IMR-90 (cell line): ENCODE results near the gene SLC34A3. TPM values are rescaled to one million over a fixed set of nuclear protein-coding genes. Genes with fewer than 3 reads are reported as not detected.

Experiments
- ATAC-seq: fragments of 200-7000 bp; cut with Tn5 transposase; 2 replicates; pipeline ENCODE4 v1.9.1; 2020; ENCODE audit warnings: low read depth, mild to moderate bottlenecking, moderate library complexity
- BruUV-seq: library from RNA; stranded (reverse); fragments of 400-500 nt; replicated peaks from 2 replicates; lab custom pipeline; 2021; lab: Mats Ljungman, UMichigan
- CTCF ChIA-PET: fragments of 300-600 bp; formaldehyde crosslinking; extraction: SDS; loops from one replicate; lab custom pipeline; 2021; ENCODE audit warnings: antibody characterized with exemption; lab: Yijun Ruan, JAX
- POLR2A ChIA-PET: fragments of 300-600 bp; sonication (Branson Sonifier 250); formaldehyde crosslinking; loops from one replicate; lab custom pipeline; 2022; ENCODE audit warnings: antibody characterized with exemption; ENCODE audit not compliant: unreplicated experiment; lab: Charles Lee
- DNase-seq: peaks from one replicate; pipeline ENCODE4 v3.0.0; 2013
- H2AFZ ChIP-seq: replicated peaks from 2 replicates; pipeline ENCODE3; 2013; ENCODE audit warnings: low read length, mild to moderate bottlenecking; ENCODE audit not compliant: poor library complexity
- H2AK5ac ChIP-seq: 2 replicates; pipeline ENCODE4 v1.6.1; 2013; ENCODE audit warnings: low read depth, low read length, inconsistent platforms
- H2AK9ac ChIP-seq: replicated peaks from 2 replicates; pipeline ENCODE3; 2013; ENCODE audit warnings: mild to moderate bottlenecking, low read depth, low read length, moderate library complexity; ENCODE audit not compliant: poor library complexity
- H2BK120ac ChIP-seq: 2 replicates; pipeline ENCODE4 v1.6.1; 2013; ENCODE audit warnings: low read depth, low read length, inconsistent platforms
- H2BK15ac ChIP-seq: 3 replicates; pipeline ENCODE4 v1.6.1; 2013; ENCODE audit warnings: low read depth, low read length, inconsistent platforms
- H2BK20ac ChIP-seq: 2 replicates; pipeline ENCODE4 v1.6.1; 2013; ENCODE audit warnings: low read depth, mild to moderate bottlenecking, inconsistent platforms, low read length, moderate library complexity
- H2BK5ac ChIP-seq: 2 replicates; pipeline ENCODE4 v1.6.1; 2013; ENCODE audit warnings: mild to moderate bottlenecking, low read depth, low read length, inconsistent platforms; ENCODE audit not compliant: poor library complexity, severe bottlenecking
- H3K14ac ChIP-seq: replicated peaks from 2 replicates; pipeline ENCODE4 v1.6.1; 2013; ENCODE audit warnings: low read depth, low read length, inconsistent platforms
- H3K18ac ChIP-seq: 2 replicates; pipeline ENCODE4 v1.6.1; 2013; ENCODE audit warnings: low read depth, low read length, control low read depth
- H3K23ac ChIP-seq: 2 replicates; pipeline ENCODE4 v1.6.1; 2013; ENCODE audit warnings: low read depth, low read length, inconsistent platforms
- H3K27ac ChIP-seq: 2 replicates; pipeline ENCODE4 v1.5.1; 2013; ENCODE audit warnings: mild to moderate bottlenecking, control low read depth, low read length; ENCODE audit not compliant: insufficient read depth
- H3K27me3 ChIP-seq: 2 replicates; pipeline ENCODE4 v1.6.1; 2013; ENCODE audit warnings: low read length; ENCODE audit not compliant: control insufficient read depth, insufficient read depth
- H3K36me3 ChIP-seq: 2 replicates; pipeline ENCODE4 v1.6.1; 2013; ENCODE audit warnings: low read length, mixed read lengths; ENCODE audit not compliant: control insufficient read depth, insufficient read depth
- H3K4ac ChIP-seq: 2 replicates; pipeline ENCODE4 v1.6.1; 2013; ENCODE audit warnings: low read depth, low read length, inconsistent platforms
- H3K4me1 ChIP-seq: 2 replicates; pipeline ENCODE4 v1.6.1; 2013; ENCODE audit warnings: low read length, mixed read lengths; ENCODE audit not compliant: control insufficient read depth, insufficient read depth
- H3K4me2 ChIP-seq: 2 replicates; pipeline ENCODE4 v1.6.1; 2013; ENCODE audit warnings: low read depth, mild to moderate bottlenecking, control low read depth, low read length, moderate library complexity
- H3K4me3 ChIP-seq: 2 replicates; pipeline ENCODE4 v1.5.1; 2013; ENCODE audit warnings: low read depth, mild to moderate bottlenecking, control low read depth, low read length, moderate library complexity; ENCODE audit not compliant: insufficient read depth
- H3K56ac ChIP-seq: 2 replicates; pipeline ENCODE4 v1.6.1; 2013; ENCODE audit warnings: low read length, inconsistent platforms; ENCODE audit not compliant: insufficient read depth; ENCODE audit errors: extremely low read depth
- H3K79me1 ChIP-seq, 2 experiments: 2 replicates each; pipeline ENCODE4 v1.6.1; 2013; ENCODE audit warnings: low read length in 2 of 2, inconsistent platforms in 1 of 2, low read depth in 1 of 2
- H3K9ac ChIP-seq: 2 replicates; pipeline ENCODE4 v1.6.1; 2013; ENCODE audit warnings: low read depth, low read length, control low read depth
- H3K9me1 ChIP-seq: 2 replicates; pipeline ENCODE4 v1.6.1; 2013; ENCODE audit warnings: low read length, inconsistent platforms; ENCODE audit not compliant: insufficient read depth
- H3K9me3 ChIP-seq: 2 replicates; pipeline ENCODE4 v1.6.1; 2013; ENCODE audit warnings: low read length; ENCODE audit not compliant: control insufficient read depth, insufficient read depth
- H4K20me1 ChIP-seq: 2 replicates; pipeline ENCODE4 v1.6.1; 2013; ENCODE audit warnings: low read length, inconsistent platforms; ENCODE audit not compliant: insufficient read depth
- H4K5ac ChIP-seq: 2 replicates; pipeline ENCODE4 v1.6.1; 2013; ENCODE audit warnings: mild to moderate bottlenecking, low read depth, low read length, control low read depth
- H4K8ac ChIP-seq, 2 experiments: 2 replicates each; pipeline ENCODE4 v1.6.1; 2013; ENCODE audit warnings: low read depth in 2 of 2, low read length in 2 of 2, control low read depth in 1 of 2, inconsistent platforms in 1 of 2
- H4K91ac ChIP-seq: 2 replicates; pipeline ENCODE4 v1.6.1; 2013; ENCODE audit warnings: low read depth, low read length, inconsistent platforms; ENCODE audit not compliant: insufficient read depth
- BHLHE40 ChIP-seq: fragments of 150-350 bp; IDR thresholded peaks from 2 replicates; pipeline ENCODE4 v1.6.1; 2016; ENCODE audit warnings: mild to moderate bottlenecking, low read depth, low read length
- CHD1 ChIP-seq: IDR thresholded peaks from 2 replicates; pipeline ENCODE4 v1.6.1; 2012; ENCODE audit warnings: low read depth, low read length, improper control_type of control experiment
- FOS ChIP-seq: fragments of 150-350 bp; IDR thresholded peaks from 2 replicates; pipeline ENCODE4 v1.6.1; 2016; ENCODE audit warnings: low read depth, low read length
- MAZ ChIP-seq: IDR thresholded peaks from 2 replicates; pipeline ENCODE4 v1.6.1; 2012; ENCODE audit warnings: low read depth, mild to moderate bottlenecking, low read length, improper control_type of control experiment, moderate library complexity, borderline replicate concordance
- MXI1 ChIP-seq: IDR thresholded peaks from 2 replicates; pipeline ENCODE4 v1.6.1; 2012; ENCODE audit warnings: low read depth, mild to moderate bottlenecking, low read length, moderate library complexity, borderline replicate concordance
- RAD21 ChIP-seq: IDR thresholded peaks from 2 replicates; pipeline ENCODE4 v1.6.1; 2012; ENCODE audit warnings: low read length, improper control_type of control experiment
- RCOR1 ChIP-seq: IDR thresholded peaks from 2 replicates; pipeline ENCODE4 v1.6.1; 2012; ENCODE audit warnings: mild to moderate bottlenecking, low read length, improper control_type of control experiment; ENCODE audit not compliant: insufficient replicate concordance
- WGBS, 2 experiments: methylation state at CpG; one replicate each; pipeline versions ENCODE4 v1.1.5 to v1.1.7; 2013; ENCODE audit warnings: missing lambda C conversion rate in 2 of 2; ENCODE audit not compliant: insufficient read length in 1 of 2; ENCODE audit errors: extremely low coverage in 2 of 2; 5-methylcytosine and 5-hydroxymethylcytosine counted together
- dilution Hi-C: fragments of 300-500 bp; cut with HindIII; formaldehyde crosslinking; loops from one replicate; pipeline ENCODE4 v1.14.3; 2018; ENCODE audit warnings: low sequenced_read_pairs; ENCODE audit not compliant: unreplicated experiment
- in situ Hi-C: fragments of 300-500 bp; cut with MboI; formaldehyde crosslinking; loops from 3 replicates; pipeline ENCODE4 v1.14.3; 2019; ENCODE audit warnings: low sequenced_read_pairs, inconsistent platforms, mixed read lengths
- intact Hi-C: fragments of 100-400 bp; cut with micrococcal nuclease; formaldehyde crosslinking; loops from 2 replicates; pipeline ENCODE4 v1.10.0; 2022
- polyA plus RNA-seq, 3 experiments: library from polyadenylated mRNA; depleted of rRNA; stranded (reverse); fragments of >200 nt; gene quantifications; 2 replicates each; pipeline ENCODE4 v1.2.3, GENCODE V29; 2012; ENCODE audit warnings: low replicate concordance in 1 of 3
- total RNA-seq: library from RNA; depleted of rRNA; stranded (reverse); fragments of >200 nt; gene quantifications from 2 replicates; pipeline ENCODE4 v1.2.3, GENCODE V29; 2012
- TF ChIP-seq, protein P1 (sequence below): fragments of 150-350 bp; IDR thresholded peaks from 2 replicates; pipeline ENCODE4 v1.6.1; 2017; ENCODE audit warnings: mild to moderate bottlenecking, antibody characterized with exemption, low read length, low read depth

SLC34A3 gene
- total and polyA plus RNA-seq, 2 of the 4 experiments (the other 2 are of a cell fraction) = not detected

- Histone ChIP-seq H2AK5ac (no peak overlapping the region), H2BK5ac (no peak overlapping the region), H3K18ac (no peak overlapping the region), H3K36me3 (peaks cover 12% of the 10 kb centered on the region), H3K4ac (no peak overlapping the region), H3K4me1 (peaks cover 17% of the 10 kb centered on the region), H2AK9ac (peak overlapping the region; percentile 55), H3K79me1 (peaks cover 0 to 4% of the 10 kb centered on the region in 2 experiments; a peak in 1 of 4 replicates), H3K23ac (no peak overlapping the region), H4K8ac (no peak overlapping the region), H3K4me3 (no peak overlapping the region), H2BK20ac (no peak overlapping the region), H3K27ac (no peak overlapping the region), H4K91ac (no peak overlapping the region), H3K14ac (no peak overlapping the region), H2AFZ (no peak overlapping the region), H3K9me3 (no peaks in the 10 kb centered on the region), H3K4me2 (no peak overlapping the region), H2BK120ac (no peak overlapping the region), H4K5ac (no peak overlapping the region), H4K20me1 (no peaks in the 10 kb centered on the region), H3K56ac (no peak overlapping the region), H3K9ac (no peak overlapping the region), H3K9me1 (peaks cover 3% of the 10 kb centered on the region; the same call in 1 of the 2 replicates), H3K27me3 (no peaks in the 10 kb centered on the region), H2BK15ac (no peak overlapping the region)
- ChIA-PET POLR2A (interaction anchor here (0.5 kb wide), 1 partner anchor 12 kb away, joined by 4 read pairs; no protein-coding TSS in a partner anchor), CTCF (no interaction called here)
- no peak for ATAC-seq
- intact Hi-C loops = no loop called here
- no TSS peak for BruUV-seq
- DNase-seq = no peak
- dilution Hi-C loops = no loop called here
- TF ChIP-seq BHLHE40 (no peak), RAD21 (no peak), CHD1 (no peak), MAZ (no peak), FOS (no peak), MXI1 (no peak), RCOR1 (no peak)
- TF ChIP-seq, protein P1, sequence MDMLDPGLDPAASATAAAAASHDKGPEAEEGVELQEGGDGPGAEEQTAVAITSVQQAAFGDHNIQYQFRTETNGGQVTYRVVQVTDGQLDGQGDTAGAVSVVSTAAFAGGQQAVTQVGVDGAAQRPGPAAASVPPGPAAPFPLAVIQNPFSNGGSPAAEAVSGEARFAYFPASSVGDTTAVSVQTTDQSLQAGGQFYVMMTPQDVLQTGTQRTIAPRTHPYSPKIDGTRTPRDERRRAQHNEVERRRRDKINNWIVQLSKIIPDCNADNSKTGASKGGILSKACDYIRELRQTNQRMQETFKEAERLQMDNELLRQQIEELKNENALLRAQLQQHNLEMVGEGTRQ = no peak
- WGBS, 2 experiments = 82% methylated on average over 37 of the region's 52 CpGs; no CpG with 5 or more reads in 1 of the 2 experiments
- in situ Hi-C loops = no loop called here
Observed at GRCh38 chr9:137220317-137221094, 10.2 kb upstream of the SLC34A3 start.
